GM23248 (cell line): Measurements from ENCODE around the gene RAD51.

Source experiments
- EZH2 ChIP-seq: fragments of 200-600 bp; sonication (generic); IDR thresholded peaks from 2 replicates; pipeline ENCODE4 v1.6.1; 2018; ENCODE audit warnings: antibody characterized with exemption, mild to moderate bottlenecking; ENCODE audit not compliant: insufficient read depth, poor library complexity, severe bottlenecking
- EZH2phosphoT487 ChIP-seq: fragments of 200-600 bp; sonication (generic); IDR thresholded peaks from 2 replicates; pipeline ENCODE4 v1.6.1; 2018; ENCODE audit warnings: antibody characterized with exemption, moderate library complexity, mild to moderate bottlenecking, low read depth; ENCODE audit not compliant: insufficient read depth

DNA sequence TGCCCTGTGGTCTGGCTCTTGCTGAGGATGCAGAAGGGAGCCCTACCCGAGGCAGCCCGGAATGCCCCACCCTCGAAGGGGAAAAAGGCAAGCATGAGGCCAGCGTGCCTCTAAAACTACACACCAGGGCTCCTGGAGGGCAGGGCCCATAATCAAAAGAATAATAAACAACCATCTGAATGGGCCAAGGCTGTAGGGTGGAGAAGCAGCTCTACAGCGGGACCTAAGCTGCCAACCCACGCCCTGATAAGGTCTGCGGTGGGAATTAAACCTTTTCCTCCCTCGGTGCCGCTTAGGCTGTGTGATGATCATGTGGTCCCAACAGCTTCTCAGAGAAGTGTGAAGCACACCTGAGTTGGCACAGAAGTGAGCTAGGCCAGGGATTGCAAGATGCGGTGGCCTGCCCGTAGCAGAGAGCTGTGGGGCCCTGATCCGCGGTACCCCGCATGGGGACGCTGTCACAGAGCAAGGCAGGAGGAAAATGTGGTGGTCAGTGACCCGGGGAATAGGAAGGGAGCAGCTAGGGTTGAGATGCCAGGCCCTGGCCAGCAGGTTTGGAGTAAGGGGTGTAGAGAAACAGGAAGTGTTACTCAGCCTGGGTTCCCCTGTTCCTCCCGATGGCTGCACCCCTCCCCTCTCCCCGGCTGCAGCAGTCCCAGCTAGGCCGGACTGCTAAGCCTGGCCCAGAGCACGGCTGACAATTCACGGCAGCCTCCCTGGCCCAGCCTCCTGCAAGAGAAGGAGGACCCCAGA, 73.7 kb downstream of the RAD51 start:
- TF ChIP-seq EZH2: no peak
- TF ChIP-seq EZH2phosphoT487: no peak
